Mucosa of rectum (tissue), 2 donors: Measurements from ENCODE around the gene C6orf89.

Experiments
- H3K27ac ChIP-seq, 2 donors: one replicate each; pipeline ENCODE4 v1.7.0; 2013; ENCODE audit warnings: inconsistent platforms in 2 of 2, low read depth in 2 of 2, low read length in 2 of 2
- H3K27me3 ChIP-seq, 2 donors: one replicate each; pipeline ENCODE4 v1.7.0; 2013; ENCODE audit warnings: low read length in 2 of 2; ENCODE audit not compliant: control insufficient read depth in 2 of 2, insufficient read depth in 2 of 2
- H3K36me3 ChIP-seq, 2 donors: one replicate each; pipeline ENCODE4 v1.7.0; 2013; ENCODE audit warnings: low read length in 2 of 2; ENCODE audit not compliant: control insufficient read depth in 2 of 2, insufficient read depth in 2 of 2
- H3K4me1 ChIP-seq, 2 donors: one replicate each; pipeline ENCODE4 v1.7.0; 2013; ENCODE audit warnings: low read length in 2 of 2, mild to moderate bottlenecking in 1 of 2; ENCODE audit not compliant: control insufficient read depth in 2 of 2, insufficient read depth in 2 of 2
- H3K4me3 ChIP-seq, 2 donors: one replicate each; pipeline ENCODE4 v1.7.0; 2013; ENCODE audit warnings: low read length in 2 of 2
- H3K9ac ChIP-seq, 2 donors: one replicate each; pipeline ENCODE4 v1.7.0; 2013; ENCODE audit warnings: low read length in 2 of 2, low read depth in 1 of 2, mild to moderate bottlenecking in 1 of 2
- H3K9me3 ChIP-seq, 2 donors: one replicate each; pipeline ENCODE4 v1.7.0; 2013; ENCODE audit warnings: low read length in 2 of 2; ENCODE audit not compliant: control insufficient read depth in 2 of 2
- donor health status: healthy.
- donor health status: Normal muscosa, but diverticular disease.

Gene C6orf89

GRCh38 chr6:36852481-36853147 is 33.1 kb upstream of the C6orf89 start:
- peaks cover 12 to 14% of the 10 kb centered on the region in 2 donors for H3K36me3 ChIP-seq
- no peaks in the 10 kb centered on the region for H3K9me3 ChIP-seq
- no peak overlapping the region for H3K27ac ChIP-seq
- no peak overlapping the region for H3K9ac ChIP-seq
- H3K27me3 ChIP-seq = no peaks in the 10 kb centered on the region
- no peak overlapping the region for H3K4me3 ChIP-seq
- H3K4me1 ChIP-seq = peaks cover 2 to 10% of the 10 kb centered on the region in 2 donors

GRCh38 chr6:36853325-36853724 is 32.4 kb upstream of the C6orf89 start:
- Histone ChIP-seq H3K36me3 (peaks cover 12 to 14% of the 10 kb centered on the region in 2 donors), H3K27ac (no peak overlapping the region), H3K9ac (no peak overlapping the region), H3K4me3 (no peak overlapping the region), H3K4me1 (peaks cover 2 to 6% of the 10 kb centered on the region in 2 donors), H3K9me3 (no peaks in the 10 kb centered on the region), H3K27me3 (no peaks in the 10 kb centered on the region)

GRCh38 chr6:36855750-36856149 is 30.0 kb upstream of the C6orf89 start:
- Histone ChIP-seq H3K9ac (no peak overlapping the region), H3K9me3 (no peaks in the 10 kb centered on the region), H3K27me3 (no peaks in the 10 kb centered on the region), H3K4me3 (no peak overlapping the region), H3K27ac (no peak overlapping the region), H3K4me1 (no peaks in the 10 kb centered on the region), H3K36me3 (peaks cover 12 to 14% of the 10 kb centered on the region in 2 donors)

GRCh38 chr6:36856277-36856676 is 29.5 kb upstream of the C6orf89 start:
- Histone ChIP-seq H3K4me3 (no peak overlapping the region), H3K27ac (no peak overlapping the region), H3K36me3 (peaks cover 12 to 14% of the 10 kb centered on the region in 2 donors), H3K4me1 (no peaks in the 10 kb centered on the region), H3K9me3 (no peaks in the 10 kb centered on the region), H3K9ac (no peak overlapping the region), H3K27me3 (no peaks in the 10 kb centered on the region)

GRCh38 chr6:36857325-36857724 is 28.4 kb upstream of the C6orf89 start:
- Histone ChIP-seq H3K36me3 (peaks cover 12 to 14% of the 10 kb centered on the region in 2 donors), H3K27ac (no peak overlapping the region), H3K4me1 (no peaks in the 10 kb centered on the region), H3K4me3 (no peak overlapping the region), H3K9me3 (no peaks in the 10 kb centered on the region), H3K27me3 (no peaks in the 10 kb centered on the region), H3K9ac (no peak overlapping the region)

DNA sequence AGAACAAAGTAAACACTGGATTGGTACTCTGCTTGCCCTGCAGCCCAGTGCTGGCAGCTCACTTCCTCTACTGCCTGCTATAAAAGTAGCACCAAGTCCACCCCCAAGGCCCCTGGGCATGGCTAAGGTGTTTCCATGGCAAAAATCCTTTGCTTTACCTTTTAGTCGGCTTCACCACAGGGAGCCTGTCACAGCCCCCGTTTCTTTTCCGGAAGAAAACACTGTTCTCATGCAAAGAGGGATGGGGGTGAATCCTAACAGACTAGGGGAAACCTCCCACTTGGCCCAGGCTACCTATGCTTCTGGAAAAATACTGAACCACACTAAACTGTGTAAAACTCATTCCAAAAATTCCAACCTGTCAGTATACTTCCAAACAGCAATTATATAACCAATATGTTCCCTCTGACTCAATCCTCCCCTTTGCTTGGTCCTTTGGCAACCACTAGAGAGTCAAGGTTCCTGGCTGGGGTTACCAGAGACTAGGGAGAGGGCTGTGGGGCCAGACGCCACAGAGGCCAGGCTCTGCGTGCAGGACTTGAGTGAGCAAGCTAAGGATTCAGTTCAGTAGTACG is 27.3 kb upstream of the C6orf89 start:
- Histone ChIP-seq H3K9ac (no peak overlapping the region), H3K27ac (no peak overlapping the region), H3K9me3 (no peaks in the 10 kb centered on the region), H3K36me3 (peaks cover 12 to 17% of the 10 kb centered on the region in 2 donors), H3K27me3 (no peaks in the 10 kb centered on the region), H3K4me1 (no peaks in the 10 kb centered on the region), H3K4me3 (no peak overlapping the region)

DNA sequence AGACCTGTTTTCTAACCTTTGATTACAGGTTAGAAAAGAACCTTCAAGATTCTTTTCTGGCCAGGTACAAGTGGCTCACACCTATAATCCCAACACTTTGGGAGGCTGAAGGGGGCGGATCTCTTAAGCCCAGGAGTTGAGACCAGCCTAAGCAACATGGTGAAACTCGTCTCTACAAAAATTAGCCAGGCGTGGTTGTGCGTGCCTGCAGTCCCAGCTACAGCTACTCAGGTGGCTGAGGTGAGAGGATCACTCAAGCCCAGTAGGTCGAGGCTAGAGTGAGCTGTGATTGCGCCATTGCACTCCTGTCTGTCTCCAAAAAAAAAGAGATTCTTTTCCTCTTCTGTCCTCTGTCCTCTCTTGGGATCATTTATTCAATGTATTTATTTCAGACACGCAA is 25.6 kb upstream of the C6orf89 start:
- peaks cover 13 to 21% of the 10 kb centered on the region in 2 donors for H3K36me3 ChIP-seq
- no peak overlapping the region for H3K4me3 ChIP-seq
- no peaks in the 10 kb centered on the region for H3K27me3 ChIP-seq
- no peak overlapping the region for H3K27ac ChIP-seq
- H3K4me1 ChIP-seq = no peaks in the 10 kb centered on the region
- no peak overlapping the region for H3K9ac ChIP-seq
- H3K9me3 ChIP-seq = no peaks in the 10 kb centered on the region

DNA sequence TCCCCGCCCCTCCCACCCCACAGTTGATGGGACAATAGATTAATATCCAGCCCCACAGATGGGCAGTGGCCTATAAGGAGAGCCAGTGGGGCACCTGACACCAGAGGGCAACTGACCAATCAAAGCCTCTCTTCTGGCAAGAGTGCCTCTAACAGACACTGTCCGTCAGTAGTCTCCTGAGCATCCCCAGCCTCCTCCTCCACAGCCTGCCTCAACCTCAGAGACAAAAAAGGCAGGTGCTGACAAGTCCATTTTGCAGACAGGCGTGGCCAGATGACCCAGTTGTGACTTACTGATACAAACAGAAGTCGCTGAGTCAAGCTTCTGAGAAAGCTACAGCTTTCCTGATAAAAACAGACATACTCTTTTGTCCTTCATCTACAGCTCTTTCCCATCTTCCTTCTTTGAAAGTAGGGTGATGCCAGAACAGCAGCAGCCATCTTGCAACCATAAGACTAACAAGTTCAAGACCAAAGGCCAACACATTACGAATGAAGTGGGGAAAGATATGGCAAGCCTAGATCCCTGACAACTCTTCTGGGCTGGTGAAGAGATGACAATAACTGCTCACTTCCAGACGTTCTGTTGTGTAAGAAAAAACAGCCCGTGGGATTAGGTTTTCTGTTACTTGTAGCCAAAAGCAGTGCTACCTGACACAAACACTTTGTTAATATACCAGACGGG is 23.4 kb upstream of the C6orf89 start:
- Histone ChIP-seq H3K4me1 (no peaks in the 10 kb centered on the region), H3K27ac (no peak overlapping the region), H3K27me3 (no peaks in the 10 kb centered on the region), H3K36me3 (peaks cover 9 to 16% of the 10 kb centered on the region in 2 donors), H3K9me3 (no peaks in the 10 kb centered on the region), H3K4me3 (no peak overlapping the region), H3K9ac (no peak overlapping the region)

DNA sequence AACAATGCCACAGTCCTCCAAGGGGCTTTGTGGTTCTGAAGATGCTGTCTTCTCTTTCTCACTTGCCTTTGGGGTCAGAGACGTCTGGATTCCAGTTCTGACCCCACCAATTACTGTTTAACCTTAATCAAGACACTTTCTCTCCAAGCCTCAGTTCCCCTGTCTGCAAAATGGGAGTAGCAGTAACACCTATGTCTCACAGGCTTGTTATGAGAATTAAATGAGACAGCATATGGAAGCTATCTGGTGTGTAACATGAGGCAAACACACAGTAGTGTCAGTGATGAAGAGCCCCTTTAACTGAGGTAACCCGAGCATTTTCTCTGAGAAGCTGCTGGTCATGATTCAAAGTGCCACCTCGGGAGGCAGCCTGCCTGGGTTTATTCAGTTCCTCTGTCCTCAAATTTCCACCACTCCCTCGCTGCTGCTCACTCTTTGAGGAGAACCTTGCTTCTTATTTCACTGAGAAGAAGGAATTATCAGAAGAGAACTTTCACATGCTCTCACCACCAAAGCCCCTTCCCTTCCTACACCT is 22.8 kb upstream of the C6orf89 start:
- no peak overlapping the region for H3K27ac ChIP-seq

More for the DNA sequence above, 22.8 kb upstream of the C6orf89 start:
- H3K27me3 ChIP-seq = no peaks in the 10 kb centered on the region
- no peak overlapping the region for H3K4me3 ChIP-seq
- H3K9ac ChIP-seq = no peak overlapping the region
- peaks cover 9 to 16% of the 10 kb centered on the region in 2 donors for H3K36me3 ChIP-seq
- no peaks in the 10 kb centered on the region for H3K9me3 ChIP-seq
- H3K4me1 ChIP-seq = no peaks in the 10 kb centered on the region
